ENCODE results near the gene SPATA46.

Gene SPATA46

GRCh38 chr1:162375463-162375862 is 1.2 kb downstream of the SPATA46 start:
- no peak for DNase-seq (ENCODE audit: extremely low read depth in 1 of 2, low read depth in 1 of 2)

DNA sequence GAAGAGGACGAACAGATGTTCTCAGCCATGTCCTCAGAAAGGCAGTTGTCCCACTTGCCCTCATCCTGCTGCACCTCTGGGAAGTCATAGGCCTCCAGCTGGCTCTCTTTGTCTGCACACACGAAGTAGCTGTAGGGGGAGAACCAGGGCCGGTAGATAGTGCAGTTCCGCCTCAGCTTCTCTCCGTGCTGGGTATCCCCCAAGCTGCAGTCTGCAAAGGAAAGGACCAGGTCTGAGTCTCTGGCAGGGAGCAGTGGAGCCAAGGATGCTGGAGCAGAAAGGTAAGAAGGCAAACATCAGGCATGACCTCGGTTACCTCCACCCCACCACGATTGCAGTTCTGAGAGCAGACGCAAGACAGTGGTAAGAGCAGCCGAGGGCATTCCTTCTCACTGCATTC is 2.2 kb downstream of the SPATA46 start:
- no peak for DNase-seq (ENCODE audit: extremely low read depth in 1 of 2, low read depth in 1 of 2)

GRCh38 chr1:162373541-162374260 is 3.0 kb downstream of the SPATA46 start:
- DNase-seq (ENCODE audit: extremely low read depth in 1 of 2, low read depth in 1 of 2): no peak

DNA sequence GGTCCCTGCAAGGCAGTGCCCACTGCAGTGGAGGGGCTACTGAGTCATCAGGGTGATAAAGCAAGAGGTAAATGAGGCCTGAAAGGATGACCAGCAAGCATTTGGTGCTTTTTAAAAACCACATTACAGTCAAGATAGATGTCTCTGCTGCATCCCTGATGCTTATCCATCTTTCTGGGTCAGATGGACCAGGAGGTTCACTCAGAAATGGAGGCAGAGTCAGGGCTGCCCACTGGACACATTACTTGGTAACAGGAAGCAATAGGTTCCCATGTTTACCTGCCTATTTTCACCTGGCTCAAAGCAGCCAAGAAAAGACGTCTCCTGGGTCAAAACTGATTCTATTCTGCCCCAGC is 3.6 kb downstream of the SPATA46 start:
- DNase-seq (ENCODE audit: extremely low read depth in 1 of 2, low read depth in 1 of 2): no peak

DNA sequence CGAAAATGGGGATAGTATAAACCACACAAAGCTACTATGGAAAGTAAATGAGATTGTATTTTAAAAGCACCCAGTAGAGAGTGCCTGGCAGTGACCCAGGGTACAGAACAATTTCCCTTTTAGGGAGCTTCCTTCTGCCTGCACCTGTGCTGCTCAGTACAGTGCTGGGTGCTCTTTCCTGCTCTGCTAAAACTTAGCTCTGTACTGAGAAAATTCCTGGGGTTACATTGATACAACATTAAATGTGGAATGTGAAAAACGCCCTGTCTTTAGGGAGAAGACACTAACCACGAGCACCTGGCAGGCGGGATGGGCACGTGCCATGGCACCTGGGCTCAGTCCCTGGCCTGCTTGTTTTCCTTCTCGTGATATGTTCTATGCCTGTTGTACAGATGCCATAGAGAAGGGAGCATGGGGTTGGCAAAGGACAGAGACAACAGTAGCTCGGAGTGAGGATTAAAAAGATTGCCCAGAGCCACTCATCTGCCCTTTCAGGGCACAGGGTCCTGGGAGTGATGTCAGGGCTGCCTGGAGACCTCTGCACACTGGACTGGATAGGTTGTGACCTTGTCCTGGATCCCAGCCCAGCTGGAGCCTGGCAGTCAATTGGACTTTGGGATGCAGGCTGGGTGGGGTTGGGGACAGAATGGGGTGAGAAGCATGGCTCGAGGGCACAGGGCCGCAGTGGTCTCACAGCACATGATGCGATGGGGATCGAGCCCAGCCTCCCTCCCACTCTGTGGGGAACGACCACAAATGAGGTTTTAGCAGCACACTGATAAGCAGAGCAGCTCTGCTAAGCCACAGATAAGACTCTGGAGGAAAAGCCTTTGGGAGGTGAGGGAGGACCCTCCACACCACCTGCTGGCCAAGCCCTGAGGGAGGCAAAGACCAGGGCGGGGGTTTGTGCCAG is 4.2 kb downstream of the SPATA46 start:
- DNase-seq (ENCODE audit: extremely low read depth in 1 of 2, low read depth in 1 of 2): no peak

DNA sequence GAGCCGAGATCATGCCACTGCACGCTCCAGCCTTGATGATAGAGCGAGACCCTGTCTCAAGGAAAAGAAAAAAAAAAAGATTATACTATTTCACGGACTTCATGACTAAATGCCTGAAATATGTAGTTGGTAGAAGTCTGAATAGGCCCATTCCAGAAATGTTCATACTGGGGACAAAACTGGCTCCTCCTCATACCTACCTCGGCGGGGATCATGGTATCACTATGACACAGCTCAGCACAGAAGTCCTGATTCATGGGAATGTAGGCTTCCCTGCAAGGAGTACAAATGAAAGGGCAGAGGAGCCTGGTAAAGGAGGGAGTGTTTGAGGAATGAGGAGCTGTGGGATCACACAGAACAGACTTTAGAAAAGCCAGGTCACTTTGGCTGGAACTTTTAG is 5.0 kb downstream of the SPATA46 start:
- no peak for DNase-seq (ENCODE audit: extremely low read depth in 1 of 2, low read depth in 1 of 2)

- no peak for DNase-seq (ENCODE audit: extremely low read depth in 1 of 2, low read depth in 1 of 2)
Measured at GRCh38 chr1:162370721-162371120, 5.9 kb downstream of the SPATA46 start.

DNA sequence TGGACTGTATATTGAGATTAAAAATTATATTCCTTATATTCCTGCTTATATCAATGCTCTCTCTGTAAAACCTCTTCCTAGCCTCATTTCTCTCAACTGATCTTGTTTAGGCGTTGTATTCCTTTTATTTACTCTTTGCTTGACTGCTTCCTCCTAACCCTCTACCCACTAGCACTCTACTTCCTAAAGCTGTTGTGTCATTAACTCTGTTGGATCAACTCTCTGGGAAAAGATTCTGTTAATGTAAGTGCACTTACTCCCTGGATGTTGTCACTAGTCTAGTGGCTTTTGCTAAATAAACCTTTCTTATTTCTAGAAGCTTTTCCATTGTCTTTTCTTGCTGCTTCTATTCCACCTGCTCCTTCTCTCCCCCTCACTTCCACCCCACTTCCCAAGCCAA is 6.5 kb downstream of the SPATA46 start:
- no peak for DNase-seq (ENCODE audit: extremely low read depth in 1 of 2, low read depth in 1 of 2)

GRCh38 chr1:162369571-162369970 is 7.1 kb downstream of the SPATA46 start:
- DNase-seq (ENCODE audit: extremely low read depth in 1 of 2, low read depth in 1 of 2): no peak

DNA sequence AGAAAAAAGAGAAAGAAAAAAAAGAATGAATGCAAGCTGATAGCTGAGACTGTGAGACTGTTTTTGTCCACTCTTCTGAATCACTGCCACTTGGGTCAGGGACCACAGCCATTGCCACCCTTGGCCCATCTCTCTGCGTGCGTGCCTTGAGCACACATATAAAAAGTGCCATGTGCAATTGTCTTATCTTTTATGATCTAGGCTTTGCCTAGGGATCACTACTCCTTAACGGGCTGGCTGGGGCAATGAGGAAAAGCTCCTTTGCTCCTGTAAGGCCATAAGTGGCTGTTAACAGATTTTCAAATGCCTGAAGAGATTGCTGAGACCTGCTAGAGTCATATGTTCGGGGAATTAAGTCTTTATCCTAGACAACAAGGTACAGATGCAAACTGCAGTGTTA is 8.2 kb downstream of the SPATA46 start:
- no peak for DNase-seq (ENCODE audit: extremely low read depth in 1 of 2, low read depth in 1 of 2)

DNA sequence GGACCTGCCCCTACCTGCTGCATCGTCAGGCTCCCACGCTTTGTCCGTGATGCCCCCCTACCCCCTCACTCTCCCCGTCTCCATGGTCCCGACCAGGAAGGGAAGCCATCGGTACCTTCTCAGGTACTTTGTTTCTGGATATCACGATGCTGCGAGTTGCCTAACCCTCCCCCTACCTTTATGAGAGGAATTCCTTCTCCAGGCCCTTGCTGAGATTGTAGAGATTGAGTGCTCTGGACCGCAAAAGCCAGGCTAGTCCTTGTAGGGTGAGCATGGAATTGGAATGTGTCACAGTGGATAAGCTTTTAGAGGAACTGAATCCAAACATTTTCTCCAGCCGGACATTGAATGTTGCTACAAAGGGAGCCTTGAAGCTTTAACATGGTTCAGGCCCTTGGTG is 8.9 kb downstream of the SPATA46 start:
- no peak for DNase-seq (ENCODE audit: extremely low read depth in 1 of 2, low read depth in 1 of 2)

GRCh38 chr1:162367073-162367472 is 9.6 kb downstream of the SPATA46 start:
- DNase-seq (ENCODE audit: extremely low read depth in 1 of 2, low read depth in 1 of 2): no peak

GRCh38 chr1:162366671-162367070 is 10.0 kb downstream of the SPATA46 start:
- DNase-seq (ENCODE audit: extremely low read depth in 1 of 2, low read depth in 1 of 2): no peak

GRCh38 chr1:162366149-162366548 is 10.5 kb downstream of the SPATA46 start:
- no peak for DNase-seq (ENCODE audit: extremely low read depth in 1 of 2, low read depth in 1 of 2)

DNA sequence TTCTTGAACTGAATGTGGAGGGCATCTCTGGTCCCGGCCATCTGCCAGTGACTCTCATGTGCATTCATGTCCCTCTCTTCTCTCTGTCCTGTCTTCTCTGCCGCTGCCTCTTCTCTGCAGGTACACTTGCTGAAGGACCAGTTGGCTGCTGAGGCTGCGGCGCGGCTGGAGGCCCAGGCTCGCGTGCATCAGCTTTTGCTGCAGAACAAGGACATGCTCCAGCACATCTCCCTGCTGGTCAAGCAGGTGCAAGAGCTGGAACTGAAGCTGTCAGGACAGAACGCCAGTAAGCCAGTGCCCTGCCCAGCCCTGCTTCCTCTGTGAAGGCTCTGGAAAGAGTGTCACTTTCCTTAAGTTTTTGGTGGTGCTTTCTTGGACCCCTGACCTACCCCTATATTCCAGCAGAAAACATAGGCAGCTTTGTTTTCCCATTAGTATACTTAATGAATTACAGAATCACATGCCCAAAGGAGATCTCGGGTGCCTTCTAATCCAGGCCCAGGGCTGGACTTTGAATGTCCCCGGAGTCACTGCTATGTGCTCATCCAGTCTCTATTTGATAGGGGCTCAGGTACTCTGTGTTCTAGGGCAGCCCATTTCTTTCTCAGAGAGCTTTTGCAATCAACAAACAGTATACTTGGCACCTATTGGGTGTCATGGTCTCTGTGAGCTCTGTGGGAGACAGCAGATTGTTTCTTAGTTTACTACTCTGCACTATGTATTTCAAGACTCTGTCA is 11.2 kb downstream of the SPATA46 start:
- no peak for DNase-seq (ENCODE audit: extremely low read depth in 1 of 2, low read depth in 1 of 2)

DNA sequence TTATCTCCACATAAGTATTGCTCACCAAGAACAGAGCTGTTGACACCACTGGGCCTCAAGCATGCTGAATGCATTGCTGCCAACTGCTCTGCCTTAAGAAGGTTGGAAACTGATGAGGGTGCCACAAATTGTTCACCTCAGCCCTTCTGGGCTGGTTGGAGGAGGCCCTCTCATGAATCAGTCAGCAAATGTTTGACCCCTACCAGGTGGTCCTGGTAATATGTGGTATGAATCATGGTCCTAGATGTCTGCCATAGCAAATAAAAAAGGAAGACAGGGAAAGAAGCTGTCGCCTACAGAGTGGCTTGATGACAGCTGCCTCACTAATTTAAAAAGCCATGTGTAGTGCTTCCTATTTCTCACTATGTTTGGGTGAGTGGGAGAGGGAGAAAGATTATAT is 12.2 kb downstream of the SPATA46 start:
- no peak for DNase-seq (ENCODE audit: extremely low read depth in 1 of 2, low read depth in 1 of 2)

DNA sequence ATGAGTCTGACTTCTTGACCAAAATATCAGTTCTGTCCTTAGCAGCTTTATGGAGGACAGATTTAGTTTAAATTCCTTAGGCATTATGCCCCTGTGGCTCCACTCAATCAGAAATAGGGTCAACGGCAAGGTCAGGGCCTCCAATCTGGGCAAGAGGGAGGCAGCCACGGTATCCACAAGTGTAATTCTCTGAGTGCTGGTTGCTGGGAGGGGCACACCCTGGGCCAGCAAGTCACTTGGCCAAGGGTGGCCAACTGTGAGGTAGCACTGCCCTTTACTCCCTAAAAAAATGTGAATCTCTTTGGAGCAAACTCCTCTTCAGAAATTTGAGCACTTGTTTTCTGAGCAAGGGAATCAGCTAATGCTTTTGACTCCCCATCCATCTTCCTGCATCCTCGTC is 12.8 kb downstream of the SPATA46 start:
- no peak for DNase-seq (ENCODE audit: extremely low read depth in 1 of 2, low read depth in 1 of 2)

DNA sequence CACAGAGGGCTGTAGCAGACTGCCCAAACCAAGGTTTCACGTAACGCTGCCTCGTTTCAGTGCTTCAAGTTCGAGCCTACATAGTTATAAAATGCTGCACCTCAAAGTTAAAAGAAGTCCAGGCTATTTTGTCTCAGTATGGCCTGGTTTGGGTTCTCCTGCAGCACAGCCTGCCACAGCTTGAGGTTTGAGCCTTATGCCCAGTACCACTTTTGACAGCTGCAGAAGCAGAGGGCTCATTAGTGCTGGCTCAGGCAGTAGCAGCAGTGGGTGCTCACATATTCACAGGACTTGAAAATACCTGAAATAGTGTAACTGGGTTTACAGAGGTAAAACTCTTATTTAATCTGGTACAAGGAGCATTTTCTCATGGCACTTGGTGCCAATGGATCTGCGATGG is 15.3 kb downstream of the SPATA46 start:
- DNase-seq (ENCODE audit: extremely low read depth in 1 of 2, low read depth in 1 of 2): no peak

GRCh38 chr1:162360874-162361260 is 15.8 kb downstream of the SPATA46 start:
- DNase-seq (ENCODE audit: extremely low read depth in 1 of 2, low read depth in 1 of 2): no peak

DNA sequence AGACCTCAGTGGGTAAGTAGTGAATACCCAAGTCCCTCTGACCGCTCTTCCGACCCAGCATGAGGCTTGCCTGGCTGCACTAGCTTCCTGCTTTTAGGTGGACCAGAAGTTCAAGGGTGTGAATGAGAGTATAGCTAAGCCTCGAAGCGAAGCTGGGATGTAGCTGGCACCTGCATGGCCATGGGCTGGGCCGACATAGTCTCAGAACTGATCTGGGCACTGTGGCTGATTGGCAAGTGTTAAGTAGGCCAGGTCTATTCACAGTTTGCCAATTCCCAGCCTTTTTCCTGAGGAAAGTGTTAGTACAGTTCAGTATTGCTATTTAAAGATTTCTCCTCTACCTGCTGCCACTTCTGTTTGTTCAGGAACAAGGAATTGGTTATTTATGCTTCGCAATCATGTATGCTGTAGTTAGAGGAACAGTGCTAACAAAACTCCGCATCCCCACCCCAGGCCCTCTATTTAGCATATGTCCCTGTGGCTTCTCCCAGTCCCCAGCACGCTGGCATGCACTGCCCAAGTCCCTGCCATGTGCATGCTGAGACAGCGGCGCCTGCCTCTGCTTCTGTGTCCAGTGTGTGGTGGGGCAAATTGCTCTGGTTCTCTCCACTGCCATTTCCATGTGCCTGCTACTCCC is 16.3 kb downstream of the SPATA46 start:
- no peak for DNase-seq (ENCODE audit: extremely low read depth in 1 of 2, low read depth in 1 of 2)

- no peak for DNase-seq (ENCODE audit: extremely low read depth in 1 of 2, low read depth in 1 of 2)
Measured at GRCh38 chr1:162359523-162360236, 17.0 kb downstream of the SPATA46 start.

Measured in stimulated activated CD8-positive, alpha-beta memory T cell treated with anti-CD3 and anti-CD28 coated beads, Interleukin-7, amount 100 ng/mL, for 48 hours (primary cell).